GM12891 (cell line): Measurements from ENCODE around the gene CEP192.

Experiments used
- PAX5 ChIP-seq: IDR thresholded peaks from 2 replicates; pipeline ENCODE4 v1.6.1; 2011; ENCODE audit warnings: low read length, moderate library complexity, mild to moderate bottlenecking; ENCODE audit not compliant: insufficient read depth, severe bottlenecking
- POLR2A ChIP-seq: IDR thresholded peaks from 2 replicates; pipeline ENCODE4 v1.6.1; 2011; ENCODE audit warnings: low read depth, low read length, control low read depth
- POLR2AphosphoS5 ChIP-seq: IDR thresholded peaks from 2 replicates; pipeline ENCODE4 v1.6.1; 2011; ENCODE audit warnings: low read depth, low read length, control low read depth
- SPI1 ChIP-seq: IDR thresholded peaks from 2 replicates; pipeline ENCODE4 v1.6.1; 2011; ENCODE audit warnings: low read depth, low read length, control low read depth
- TAF1 ChIP-seq: IDR thresholded peaks from 2 replicates; pipeline ENCODE4 v1.6.1; 2011; ENCODE audit warnings: low read depth, low read length, control low read depth

DNA sequence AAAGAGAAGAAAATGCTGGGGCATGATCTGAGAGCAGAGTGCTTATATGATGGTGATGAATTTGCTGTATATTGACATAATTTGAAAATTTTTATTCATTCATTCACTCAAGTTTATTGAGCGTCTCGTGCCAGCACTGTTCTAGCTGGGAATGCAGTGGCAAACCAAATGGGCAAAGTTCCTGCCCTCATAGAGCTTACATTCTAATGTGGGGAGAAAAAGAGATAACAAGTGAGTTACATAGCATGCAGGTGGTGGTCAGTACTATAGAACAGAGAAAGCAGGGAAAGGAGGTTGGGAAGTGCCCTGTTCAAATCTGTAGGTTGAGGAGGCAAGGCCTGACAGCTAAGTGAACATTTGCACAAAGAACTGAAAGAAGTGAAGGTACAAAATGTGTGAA lies 4.3 kb downstream of the CEP192 start:
- TF ChIP-seq POLR2AphosphoS5 (no peak), POLR2A (no peak), PAX5 (no peak), SPI1 (no peak), TAF1 (no peak)
